OCI-LY7 (cell line): ENCODE data around the gene RNF149.

Source experiments
- EZH2phosphoT487 ChIP-seq: fragments of 200-600 bp; sonication (generic); IDR thresholded peaks from 2 replicates; pipeline ENCODE4 v1.6.1; 2018; ENCODE audit warnings: low read depth, borderline replicate concordance, mild to moderate bottlenecking, mixed run types, antibody characterized with exemption, low read length, moderate library complexity, mixed read lengths
- TF ChIP-seq, protein P1 (sequence below): fragments of 200-600 bp; sonication (generic); conservative IDR thresholded peaks from 2 replicates; pipeline ENCODE4 v1.5.1; 2014; ENCODE audit warnings: mild to moderate bottlenecking, antibody characterized with exemption, low read length, moderate library complexity, mixed read lengths

DNA sequence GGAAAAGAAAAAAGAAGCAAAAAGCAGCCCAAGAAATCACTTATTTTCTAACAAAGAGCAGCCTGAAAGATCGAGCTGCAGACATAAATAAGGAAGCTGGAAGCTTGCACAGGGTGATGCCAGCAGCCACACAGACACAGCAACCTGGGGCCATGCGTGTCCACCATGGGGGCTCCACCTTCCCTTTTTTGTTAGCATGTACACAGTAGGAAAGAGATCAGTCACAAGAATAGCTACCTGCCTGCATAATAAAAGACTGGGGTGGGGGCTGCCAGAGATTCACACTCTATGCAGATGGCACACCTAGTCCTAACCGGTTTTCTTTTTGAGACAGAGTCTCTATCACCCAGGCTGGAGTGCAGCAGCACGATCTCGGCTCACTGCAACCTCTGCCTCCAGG, 58.7 kb downstream of the RNF149 start:
- TF ChIP-seq, protein P1, sequence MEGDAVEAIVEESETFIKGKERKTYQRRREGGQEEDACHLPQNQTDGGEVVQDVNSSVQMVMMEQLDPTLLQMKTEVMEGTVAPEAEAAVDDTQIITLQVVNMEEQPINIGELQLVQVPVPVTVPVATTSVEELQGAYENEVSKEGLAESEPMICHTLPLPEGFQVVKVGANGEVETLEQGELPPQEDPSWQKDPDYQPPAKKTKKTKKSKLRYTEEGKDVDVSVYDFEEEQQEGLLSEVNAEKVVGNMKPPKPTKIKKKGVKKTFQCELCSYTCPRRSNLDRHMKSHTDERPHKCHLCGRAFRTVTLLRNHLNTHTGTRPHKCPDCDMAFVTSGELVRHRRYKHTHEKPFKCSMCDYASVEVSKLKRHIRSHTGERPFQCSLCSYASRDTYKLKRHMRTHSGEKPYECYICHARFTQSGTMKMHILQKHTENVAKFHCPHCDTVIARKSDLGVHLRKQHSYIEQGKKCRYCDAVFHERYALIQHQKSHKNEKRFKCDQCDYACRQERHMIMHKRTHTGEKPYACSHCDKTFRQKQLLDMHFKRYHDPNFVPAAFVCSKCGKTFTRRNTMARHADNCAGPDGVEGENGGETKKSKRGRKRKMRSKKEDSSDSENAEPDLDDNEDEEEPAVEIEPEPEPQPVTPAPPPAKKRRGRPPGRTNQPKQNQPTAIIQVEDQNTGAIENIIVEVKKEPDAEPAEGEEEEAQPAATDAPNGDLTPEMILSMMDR: no peak
- TF ChIP-seq EZH2phosphoT487: no peak
